Measurements from ENCODE around the gene CDH20.

DNA sequence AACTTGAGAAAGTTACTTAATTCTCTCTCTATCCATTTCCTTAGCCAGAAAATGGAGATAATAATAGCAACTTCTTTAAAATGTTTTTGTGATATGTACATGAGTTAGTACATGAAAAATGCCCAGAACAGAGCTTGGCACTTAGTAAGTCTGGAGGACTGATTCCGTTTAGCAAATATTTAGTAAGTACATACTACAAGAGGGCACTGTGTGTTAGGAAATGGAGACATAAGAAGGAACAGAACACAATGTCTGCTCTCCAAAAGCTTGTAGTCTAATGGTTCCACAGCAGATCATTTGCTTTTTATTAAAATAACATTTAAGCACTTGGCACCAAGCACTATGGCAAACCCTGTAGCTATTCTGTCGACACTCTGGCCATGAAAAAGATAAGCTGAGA lies 47.5 kb upstream of the CDH20 start:
- TF ChIP-seq, protein P1, sequence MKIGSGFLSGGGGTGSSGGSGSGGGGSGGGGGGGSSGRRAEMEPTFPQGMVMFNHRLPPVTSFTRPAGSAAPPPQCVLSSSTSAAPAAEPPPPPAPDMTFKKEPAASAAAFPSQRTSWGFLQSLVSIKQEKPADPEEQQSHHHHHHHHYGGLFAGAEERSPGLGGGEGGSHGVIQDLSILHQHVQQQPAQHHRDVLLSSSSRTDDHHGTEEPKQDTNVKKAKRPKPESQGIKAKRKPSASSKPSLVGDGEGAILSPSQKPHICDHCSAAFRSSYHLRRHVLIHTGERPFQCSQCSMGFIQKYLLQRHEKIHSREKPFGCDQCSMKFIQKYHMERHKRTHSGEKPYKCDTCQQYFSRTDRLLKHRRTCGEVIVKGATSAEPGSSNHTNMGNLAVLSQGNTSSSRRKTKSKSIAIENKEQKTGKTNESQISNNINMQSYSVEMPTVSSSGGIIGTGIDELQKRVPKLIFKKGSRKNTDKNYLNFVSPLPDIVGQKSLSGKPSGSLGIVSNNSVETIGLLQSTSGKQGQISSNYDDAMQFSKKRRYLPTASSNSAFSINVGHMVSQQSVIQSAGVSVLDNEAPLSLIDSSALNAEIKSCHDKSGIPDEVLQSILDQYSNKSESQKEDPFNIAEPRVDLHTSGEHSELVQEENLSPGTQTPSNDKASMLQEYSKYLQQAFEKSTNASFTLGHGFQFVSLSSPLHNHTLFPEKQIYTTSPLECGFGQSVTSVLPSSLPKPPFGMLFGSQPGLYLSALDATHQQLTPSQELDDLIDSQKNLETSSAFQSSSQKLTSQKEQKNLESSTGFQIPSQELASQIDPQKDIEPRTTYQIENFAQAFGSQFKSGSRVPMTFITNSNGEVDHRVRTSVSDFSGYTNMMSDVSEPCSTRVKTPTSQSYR (CRISPR knock-in tag; IDR thresholded peaks at IDR 0.05; ENCODE audit: borderline replicate concordance), result no peak
- no peak for TF ChIP-seq NR2F1 (CRISPR knock-in tag; IDR thresholded peaks at IDR 0.05)
- TF ChIP-seq, protein P2, sequence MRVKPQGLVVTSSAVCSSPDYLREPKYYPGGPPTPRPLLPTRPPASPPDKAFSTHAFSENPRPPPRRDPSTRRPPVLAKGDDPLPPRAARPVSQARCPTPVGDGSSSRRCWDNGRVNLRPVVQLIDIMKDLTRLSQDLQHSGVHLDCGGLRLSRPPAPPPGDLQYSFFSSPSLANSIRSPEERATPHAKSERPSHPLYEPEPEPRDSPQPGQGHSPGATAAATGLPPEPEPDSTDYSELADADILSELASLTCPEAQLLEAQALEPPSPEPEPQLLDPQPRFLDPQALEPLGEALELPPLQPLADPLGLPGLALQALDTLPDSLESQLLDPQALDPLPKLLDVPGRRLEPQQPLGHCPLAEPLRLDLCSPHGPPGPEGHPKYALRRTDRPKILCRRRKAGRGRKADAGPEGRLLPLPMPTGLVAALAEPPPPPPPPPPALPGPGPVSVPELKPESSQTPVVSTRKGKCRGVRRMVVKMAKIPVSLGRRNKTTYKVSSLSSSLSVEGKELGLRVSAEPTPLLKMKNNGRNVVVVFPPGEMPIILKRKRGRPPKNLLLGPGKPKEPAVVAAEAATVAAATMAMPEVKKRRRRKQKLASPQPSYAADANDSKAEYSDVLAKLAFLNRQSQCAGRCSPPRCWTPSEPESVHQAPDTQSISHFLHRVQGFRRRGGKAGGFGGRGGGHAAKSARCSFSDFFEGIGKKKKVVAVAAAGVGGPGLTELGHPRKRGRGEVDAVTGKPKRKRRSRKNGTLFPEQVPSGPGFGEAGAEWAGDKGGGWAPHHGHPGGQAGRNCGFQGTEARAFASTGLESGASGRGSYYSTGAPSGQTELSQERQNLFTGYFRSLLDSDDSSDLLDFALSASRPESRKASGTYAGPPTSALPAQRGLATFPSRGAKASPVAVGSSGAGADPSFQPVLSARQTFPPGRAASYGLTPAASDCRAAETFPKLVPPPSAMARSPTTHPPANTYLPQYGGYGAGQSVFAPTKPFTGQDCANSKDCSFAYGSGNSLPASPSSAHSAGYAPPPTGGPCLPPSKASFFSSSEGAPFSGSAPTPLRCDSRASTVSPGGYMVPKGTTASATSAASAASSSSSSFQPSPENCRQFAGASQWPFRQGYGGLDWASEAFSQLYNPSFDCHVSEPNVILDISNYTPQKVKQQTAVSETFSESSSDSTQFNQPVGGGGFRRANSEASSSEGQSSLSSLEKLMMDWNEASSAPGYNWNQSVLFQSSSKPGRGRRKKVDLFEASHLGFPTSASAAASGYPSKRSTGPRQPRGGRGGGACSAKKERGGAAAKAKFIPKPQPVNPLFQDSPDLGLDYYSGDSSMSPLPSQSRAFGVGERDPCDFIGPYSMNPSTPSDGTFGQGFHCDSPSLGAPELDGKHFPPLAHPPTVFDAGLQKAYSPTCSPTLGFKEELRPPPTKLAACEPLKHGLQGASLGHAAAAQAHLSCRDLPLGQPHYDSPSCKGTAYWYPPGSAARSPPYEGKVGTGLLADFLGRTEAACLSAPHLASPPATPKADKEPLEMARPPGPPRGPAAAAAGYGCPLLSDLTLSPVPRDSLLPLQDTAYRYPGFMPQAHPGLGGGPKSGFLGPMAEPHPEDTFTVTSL (CRISPR knock-in tag; IDR thresholded peaks at IDR 0.05; ENCODE audit: borderline replicate concordance), result no peak
- no peak for TF ChIP-seq EP300 (IDR thresholded peaks at IDR 0.05; ENCODE audit: low read depth in 2 of 2, low read length in 2 of 2)
- TF ChIP-seq EP300 (CRISPR knock-in tag; IDR thresholded peaks at IDR 0.05; ENCODE audit: borderline replicate concordance), result no peak
